Measurements from ENCODE around the gene HLA-DOA. TPM values are rescaled to one million over a fixed set of nuclear protein-coding genes. Genes with fewer than 3 reads are reported as not detected.

Gene HLA-DOA
- total and polyA plus RNA-seq, 10 of the 15 experiments (the other 5 are each of a cell fraction or from before 2014, with no cell fraction given), result 8.8 to 108 (median 58.3) TPM

DNA sequence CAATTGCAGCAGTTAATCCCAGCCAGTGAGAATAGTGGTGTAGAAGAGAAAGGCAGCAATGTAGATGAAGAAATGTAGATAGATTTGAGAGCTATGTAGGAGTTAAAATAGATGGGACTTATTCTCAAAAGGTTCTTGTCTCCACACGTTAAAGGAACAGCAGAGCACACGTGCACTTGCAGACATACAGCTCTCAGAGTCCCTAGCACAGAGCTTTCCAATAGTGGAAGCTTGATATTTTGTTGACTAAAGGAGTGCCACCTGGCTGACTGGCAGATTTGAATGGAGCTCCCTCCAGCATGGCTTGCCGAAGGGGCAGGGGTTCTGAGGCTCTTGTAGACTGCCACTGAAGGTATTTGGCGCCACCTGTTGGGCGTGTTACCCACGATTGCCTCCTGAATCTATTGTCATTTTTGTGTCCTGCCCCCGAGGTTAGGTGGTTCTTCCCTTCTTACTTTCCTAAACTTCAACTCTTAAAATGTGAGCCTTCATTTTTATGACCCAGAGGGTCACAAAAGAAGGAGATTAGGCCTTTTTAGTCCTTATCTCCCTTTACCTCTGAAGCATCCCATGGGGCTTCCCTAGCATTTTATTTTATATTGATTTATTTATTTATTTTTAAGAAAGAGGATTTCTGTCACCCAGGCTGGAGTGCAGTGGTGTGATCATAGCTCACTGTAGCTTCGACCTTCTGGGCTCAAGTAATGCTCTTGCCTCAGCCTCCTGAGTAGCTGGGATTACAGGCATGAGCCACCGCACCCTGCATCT lies 24.6 kb downstream of the HLA-DOA start:
- DNase-seq (ENCODE audit: low read depth, low spot score) (no peak), FAIRE-seq (peak; percentile 80), ATAC-seq (peak; percentile 83)
- no peak overlapping the region for H3K27ac ChIP-seq (ENCODE audit: control insufficient read depth, insufficient read depth)
- no peaks in the 10 kb centered on the region for H4K20me1 ChIP-seq (ENCODE audit: control insufficient read depth, insufficient read depth)
- ChIA-PET POLR2A (interaction anchor here (0.5 to 4.8 kb wide), 17 partner anchors 10 to 360 kb away, joined by 3 to 42 read pairs (median 5); partner anchors contain the start of genes BRD2, HLA-DMA and TAP1), CTCF (interaction anchor here (0.6 to 9.2 kb wide), 68 partner anchors 9 to 572 kb away, joined by 3 to 367 read pairs (median 5); partner anchors contain the start of genes BRD2, HLA-DMA, HLA-DMB and HLA-DPA1), SMC1A (ENCODE audit: uncharacterized antibody, unreplicated experiment) (interaction anchor here (0.7 to 9.4 kb wide), 49 partner anchors 8 to 570 kb away, joined by 3 to 195 read pairs (median 7); partner anchors contain the start of genes BRD2, HLA-DMA, HLA-DMB and HLA-DPB1), RAD21 (ENCODE audit: unreplicated experiment) (interaction anchor here (0.5 to 9.0 kb wide), 46 partner anchors 8 to 198 kb away, joined by 3 to 135 read pairs (median 5); partner anchors contain the start of genes BRD2, HLA-DMA, HLA-DMB and HLA-DOB)
- H3K4me3 ChIP-seq, result no peak overlapping the region
- no peak overlapping the region for H2AFZ ChIP-seq (ENCODE audit: control insufficient read depth, low read depth, low read length)
- WGBS (ENCODE audit: insufficient coverage, insufficient replicate concordance, low lambda C conversion rate, missing lambda C conversion rate), result 12% methylated on average over 9 of the region's 9 CpGs
- peaks cover 11% of the 10 kb centered on the region in 2 experiments for H3K36me3 ChIP-seq (ENCODE audit: control insufficient read depth in 2 of 2, insufficient read depth in 2 of 2, low read length in 1 of 2)
- in situ Hi-C loops (cut with MboI), result loop anchor here (5.0 kb wide), 1 partner anchor 98 kb away; no protein-coding TSS in a partner anchor
- intact Hi-C loops (cut with micrococcal nuclease; ENCODE audit: unreplicated experiment), result loop anchor here (1.0 to 2.0 kb wide), 4 partner anchors 32 to 147 kb away; partner anchors contain the start of genes HLA-DMA and TAP2
- BruUV-seq (replicated peaks), result no TSS peak
- H3K4me1 ChIP-seq (ENCODE audit: control insufficient read depth, insufficient read depth, low read length), result peaks cover 7% of the 10 kb centered on the region; the same call in 1 of the 2 replicates
- H3K79me2 ChIP-seq (ENCODE audit: control insufficient read depth, insufficient read depth, low read length), result peaks cover 1% of the 10 kb centered on the region; the same call in 1 of the 2 replicates
- H3K9ac ChIP-seq (ENCODE audit: control insufficient read depth, insufficient read depth, low read length), result no peak overlapping the region
- H3K9me3 ChIP-seq (replicated peaks; ENCODE audit: control insufficient read depth, insufficient read depth, low read length), result no peaks in the 10 kb centered on the region
- no peaks in the 10 kb centered on the region for H3K27me3 ChIP-seq (replicated peaks in 1 of 2; ENCODE audit: control insufficient read depth in 2 of 2, insufficient read depth in 2 of 2, low read length in 1 of 2)
- H3K4me2 ChIP-seq (ENCODE audit: control insufficient read depth, insufficient read depth), result no peak overlapping the region
- peak; percentile 61; the same call in 1 of the 2 replicates for TF ChIP-seq NBN (IDR thresholded peaks at IDR 0.05)
- TF ChIP-seq SUPT20H (IDR thresholded peaks at IDR 0.05; ENCODE audit: borderline replicate concordance, control insufficient read depth, low read depth, low read length), result no peak
- peak; percentile 93 for TF ChIP-seq RAD21 (IDR thresholded peaks at IDR 0.05; ENCODE audit: insufficient read depth, low read depth, low read length)
- TF ChIP-seq, protein P1, sequence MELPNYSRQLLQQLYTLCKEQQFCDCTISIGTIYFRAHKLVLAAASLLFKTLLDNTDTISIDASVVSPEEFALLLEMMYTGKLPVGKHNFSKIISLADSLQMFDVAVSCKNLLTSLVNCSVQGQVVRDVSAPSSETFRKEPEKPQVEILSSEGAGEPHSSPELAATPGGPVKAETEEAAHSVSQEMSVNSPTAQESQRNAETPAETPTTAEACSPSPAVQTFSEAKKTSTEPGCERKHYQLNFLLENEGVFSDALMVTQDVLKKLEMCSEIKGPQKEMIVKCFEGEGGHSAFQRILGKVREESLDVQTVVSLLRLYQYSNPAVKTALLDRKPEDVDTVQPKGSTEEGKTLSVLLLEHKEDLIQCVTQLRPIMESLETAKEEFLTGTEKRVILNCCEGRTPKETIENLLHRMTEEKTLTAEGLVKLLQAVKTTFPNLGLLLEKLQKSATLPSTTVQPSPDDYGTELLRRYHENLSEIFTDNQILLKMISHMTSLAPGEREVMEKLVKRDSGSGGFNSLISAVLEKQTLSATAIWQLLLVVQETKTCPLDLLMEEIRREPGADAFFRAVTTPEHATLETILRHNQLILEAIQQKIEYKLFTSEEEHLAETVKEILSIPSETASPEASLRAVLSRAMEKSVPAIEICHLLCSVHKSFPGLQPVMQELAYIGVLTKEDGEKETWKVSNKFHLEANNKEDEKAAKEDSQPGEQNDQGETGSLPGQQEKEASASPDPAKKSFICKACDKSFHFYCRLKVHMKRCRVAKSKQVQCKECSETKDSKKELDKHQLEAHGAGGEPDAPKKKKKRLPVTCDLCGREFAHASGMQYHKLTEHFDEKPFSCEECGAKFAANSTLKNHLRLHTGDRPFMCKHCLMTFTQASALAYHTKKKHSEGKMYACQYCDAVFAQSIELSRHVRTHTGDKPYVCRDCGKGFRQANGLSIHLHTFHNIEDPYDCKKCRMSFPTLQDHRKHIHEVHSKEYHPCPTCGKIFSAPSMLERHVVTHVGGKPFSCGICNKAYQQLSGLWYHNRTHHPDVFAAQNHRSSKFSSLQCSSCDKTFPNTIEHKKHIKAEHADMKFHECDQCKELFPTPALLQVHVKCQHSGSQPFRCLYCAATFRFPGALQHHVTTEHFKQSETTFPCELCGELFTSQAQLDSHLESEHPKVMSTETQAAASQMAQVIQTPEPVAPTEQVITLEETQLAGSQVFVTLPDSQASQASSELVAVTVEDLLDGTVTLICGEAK (IDR thresholded peaks at IDR 0.05; ENCODE audit: borderline replicate concordance), result no peak
- TF ChIP-seq EP300 (IDR thresholded peaks at IDR 0.05; ENCODE audit: borderline replicate concordance in 1 of 2, control insufficient read depth in 1 of 2, low read depth in 2 of 2, low read length in 2 of 2), result no peak
- TF ChIP-seq POLR2AphosphoS2 (IDR thresholded peaks at IDR 0.05; ENCODE audit: low read depth, low read length), result peak; percentile 38; the same call in 1 of the 2 replicates
- TF ChIP-seq, protein P2, sequence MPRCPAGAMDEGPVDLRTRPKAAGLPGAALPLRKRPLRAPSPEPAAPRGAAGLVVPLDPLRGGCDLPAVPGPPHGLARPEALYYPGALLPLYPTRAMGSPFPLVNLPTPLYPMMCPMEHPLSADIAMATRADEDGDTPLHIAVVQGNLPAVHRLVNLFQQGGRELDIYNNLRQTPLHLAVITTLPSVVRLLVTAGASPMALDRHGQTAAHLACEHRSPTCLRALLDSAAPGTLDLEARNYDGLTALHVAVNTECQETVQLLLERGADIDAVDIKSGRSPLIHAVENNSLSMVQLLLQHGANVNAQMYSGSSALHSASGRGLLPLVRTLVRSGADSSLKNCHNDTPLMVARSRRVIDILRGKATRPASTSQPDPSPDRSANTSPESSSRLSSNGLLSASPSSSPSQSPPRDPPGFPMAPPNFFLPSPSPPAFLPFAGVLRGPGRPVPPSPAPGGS (IDR thresholded peaks at IDR 0.05; ENCODE audit: borderline replicate concordance, insufficient read depth, low read depth, low read length, poor library complexity, severe bottlenecking), result peak; percentile 12
- peak; percentile 96 for TF ChIP-seq SMC3 (IDR thresholded peaks at IDR 0.05; ENCODE audit: borderline replicate concordance, low read length)
- TF ChIP-seq, protein P3, sequence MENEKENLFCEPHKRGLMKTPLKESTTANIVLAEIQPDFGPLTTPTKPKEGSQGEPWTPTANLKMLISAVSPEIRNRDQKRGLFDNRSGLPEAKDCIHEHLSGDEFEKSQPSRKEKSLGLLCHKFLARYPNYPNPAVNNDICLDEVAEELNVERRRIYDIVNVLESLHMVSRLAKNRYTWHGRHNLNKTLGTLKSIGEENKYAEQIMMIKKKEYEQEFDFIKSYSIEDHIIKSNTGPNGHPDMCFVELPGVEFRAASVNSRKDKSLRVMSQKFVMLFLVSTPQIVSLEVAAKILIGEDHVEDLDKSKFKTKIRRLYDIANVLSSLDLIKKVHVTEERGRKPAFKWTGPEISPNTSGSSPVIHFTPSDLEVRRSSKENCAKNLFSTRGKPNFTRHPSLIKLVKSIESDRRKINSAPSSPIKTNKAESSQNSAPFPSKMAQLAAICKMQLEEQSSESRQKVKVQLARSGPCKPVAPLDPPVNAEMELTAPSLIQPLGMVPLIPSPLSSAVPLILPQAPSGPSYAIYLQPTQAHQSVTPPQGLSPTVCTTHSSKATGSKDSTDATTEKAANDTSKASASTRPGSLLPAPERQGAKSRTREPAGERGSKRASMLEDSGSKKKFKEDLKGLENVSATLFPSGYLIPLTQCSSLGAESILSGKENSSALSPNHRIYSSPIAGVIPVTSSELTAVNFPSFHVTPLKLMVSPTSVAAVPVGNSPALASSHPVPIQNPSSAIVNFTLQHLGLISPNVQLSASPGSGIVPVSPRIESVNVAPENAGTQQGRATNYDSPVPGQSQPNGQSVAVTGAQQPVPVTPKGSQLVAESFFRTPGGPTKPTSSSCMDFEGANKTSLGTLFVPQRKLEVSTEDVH (IDR thresholded peaks at IDR 0.05; ENCODE audit: low read depth, partially characterized antibody), result no peak
- TF ChIP-seq CBFB (IDR thresholded peaks at IDR 0.05; ENCODE audit: low read depth), result no peak
